ENCODE results near the gene MAPK4. TPM values are rescaled to one million over a fixed set of nuclear protein-coding genes. Genes with fewer than 3 reads are reported as not detected.

MAPK4 gene
- total RNA-seq, 1 donor from 2014 or later: 0.11 TPM

GRCh38 chr18:50638016-50638883 is 78.4 kb downstream of the MAPK4 start:
- TF ChIP-seq EZH2 (IDR thresholded peaks at IDR 0.05; ENCODE audit: insufficient read depth, low read length) (no peak), CTCF (IDR thresholded peaks at IDR 0.05; ENCODE audit: insufficient read depth, low read depth, low read length) (no peak)
- H2AFZ ChIP-seq (ENCODE audit: low read depth, low read length): no peak overlapping the region
- Mint-ChIP-seq H3K27ac (ENCODE audit: unreplicated experiment) (no peak overlapping the region), H3K4me1 (ENCODE audit: low read depth, unreplicated experiment) (peaks cover 6% of the 10 kb centered on the region), H3K36me3 (ENCODE audit: low read depth, unreplicated experiment) (no peaks in the 10 kb centered on the region), H3K9me3 (ENCODE audit: unreplicated experiment) (no peaks in the 10 kb centered on the region), H3K4me3 (ENCODE audit: unreplicated experiment) (no peak overlapping the region), H3K27me3 (ENCODE audit: low read depth, unreplicated experiment) (peaks cover 3% of the 10 kb centered on the region)
- H3K9ac ChIP-seq (ENCODE audit: low read length): no peak overlapping the region
- no peak overlapping the region for H3K4me2 ChIP-seq (ENCODE audit: low read length)
- no peaks in the 10 kb centered on the region for H3K36me3 ChIP-seq (ENCODE audit: insufficient read depth, low read length)
- no peaks in the 10 kb centered on the region for H4K20me1 ChIP-seq (ENCODE audit: insufficient read depth, low read length)
- H3K79me2 ChIP-seq (ENCODE audit: insufficient read depth, low read length): no peaks in the 10 kb centered on the region
- no peak overlapping the region for H3K27ac ChIP-seq (ENCODE audit: low read depth, low read length)
- no peak for DNase-seq (ENCODE audit: low read depth)
- no peaks in the 10 kb centered on the region for H3K9me3 ChIP-seq (ENCODE audit: insufficient read depth, low read depth, low read length)
- H3K27me3 ChIP-seq (ENCODE audit: insufficient read depth, low read length): no peaks in the 10 kb centered on the region
- no peak overlapping the region for H3K4me3 ChIP-seq (ENCODE audit: insufficient read depth, low read depth, low read length)
- peaks cover 2% of the 10 kb centered on the region for H3K4me1 ChIP-seq (ENCODE audit: insufficient read depth, low read length)
- FAIRE-seq: no peak

DNA sequence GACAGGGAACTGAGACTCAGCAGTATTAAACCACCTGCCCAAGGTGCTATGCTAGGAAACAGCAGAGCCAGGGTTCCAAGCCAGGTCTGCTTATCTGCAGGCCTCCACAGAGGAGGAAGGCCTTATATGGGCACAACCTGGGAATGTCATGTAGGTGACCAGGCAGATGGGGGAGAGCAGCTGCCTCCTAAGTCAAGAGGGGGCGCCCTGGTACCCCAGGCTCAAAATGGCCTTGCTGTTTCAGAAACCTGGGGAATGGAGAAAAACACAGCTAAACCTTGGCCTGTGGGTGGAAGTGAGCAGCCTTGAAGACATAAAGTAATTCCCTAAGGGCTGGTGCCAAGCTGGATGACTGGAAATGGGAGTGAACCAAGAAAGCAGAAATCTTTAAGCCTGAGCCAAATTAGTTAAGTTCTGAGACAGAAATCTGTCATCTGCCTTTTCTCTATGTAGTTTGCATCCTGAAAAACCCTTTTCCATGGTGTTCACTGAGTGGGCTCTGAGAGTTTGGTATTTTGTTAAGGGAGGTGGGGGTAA is 79.1 kb downstream of the MAPK4 start:
- Histone ChIP-seq H3K79me2 (ENCODE audit: insufficient read depth, low read length) (no peaks in the 10 kb centered on the region), H3K36me3 (ENCODE audit: insufficient read depth, low read length) (no peaks in the 10 kb centered on the region), H2AFZ (ENCODE audit: low read depth, low read length) (no peak overlapping the region), H3K4me3 (ENCODE audit: insufficient read depth, low read depth, low read length) (no peak overlapping the region), H3K9ac (ENCODE audit: low read length) (no peak overlapping the region), H3K4me2 (ENCODE audit: low read length) (no peak overlapping the region), H3K27me3 (ENCODE audit: insufficient read depth, low read length) (no peaks in the 10 kb centered on the region), H4K20me1 (ENCODE audit: insufficient read depth, low read length) (no peaks in the 10 kb centered on the region), H3K4me1 (ENCODE audit: insufficient read depth, low read length) (no peaks in the 10 kb centered on the region), H3K9me3 (ENCODE audit: insufficient read depth, low read depth, low read length) (no peaks in the 10 kb centered on the region), H3K27ac (ENCODE audit: low read depth, low read length) (no peak overlapping the region)
- Mint-ChIP-seq H3K27me3 (ENCODE audit: low read depth, unreplicated experiment) (peaks cover 3% of the 10 kb centered on the region), H3K4me1 (ENCODE audit: low read depth, unreplicated experiment) (no peaks in the 10 kb centered on the region), H3K4me3 (ENCODE audit: unreplicated experiment) (no peak overlapping the region), H3K36me3 (ENCODE audit: low read depth, unreplicated experiment) (no peaks in the 10 kb centered on the region), H3K9me3 (ENCODE audit: unreplicated experiment) (no peaks in the 10 kb centered on the region), H3K27ac (ENCODE audit: unreplicated experiment) (no peak overlapping the region)
- DNase-seq (ENCODE audit: low read depth) (no peak), FAIRE-seq (no peak)
- no peak for TF ChIP-seq EZH2 (IDR thresholded peaks at IDR 0.05; ENCODE audit: insufficient read depth, low read length)
- TF ChIP-seq CTCF (IDR thresholded peaks at IDR 0.05; ENCODE audit: insufficient read depth, low read depth, low read length): no peak

DNA sequence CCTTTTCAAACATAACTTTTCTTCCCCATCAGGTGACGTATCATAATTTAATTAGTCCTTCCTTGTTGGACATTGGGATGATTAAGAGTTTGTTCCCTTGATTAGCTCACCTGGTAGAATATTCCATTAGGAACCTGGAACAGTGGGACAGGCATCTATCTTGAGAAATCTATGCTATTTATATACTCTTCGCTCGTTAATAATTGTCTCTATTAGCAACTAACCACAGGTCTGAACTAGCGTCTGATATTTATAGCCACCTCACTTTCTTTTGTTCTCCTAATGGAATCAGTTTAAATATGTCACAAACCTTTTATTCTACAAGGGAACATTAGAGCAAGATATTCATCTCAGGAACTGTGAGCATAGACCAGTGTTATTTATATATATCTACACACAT is 79.8 kb downstream of the MAPK4 start:
- Histone ChIP-seq H3K9ac (ENCODE audit: low read length) (no peak overlapping the region), H3K4me2 (ENCODE audit: low read length) (no peak overlapping the region), H2AFZ (ENCODE audit: low read depth, low read length) (no peak overlapping the region), H4K20me1 (ENCODE audit: insufficient read depth, low read length) (no peaks in the 10 kb centered on the region), H3K27ac (ENCODE audit: low read depth, low read length) (no peak overlapping the region), H3K27me3 (ENCODE audit: insufficient read depth, low read length) (no peaks in the 10 kb centered on the region), H3K9me3 (ENCODE audit: insufficient read depth, low read depth, low read length) (no peaks in the 10 kb centered on the region), H3K4me1 (ENCODE audit: insufficient read depth, low read length) (no peaks in the 10 kb centered on the region), H3K36me3 (ENCODE audit: insufficient read depth, low read length) (no peaks in the 10 kb centered on the region), H3K4me3 (ENCODE audit: insufficient read depth, low read depth, low read length) (no peak overlapping the region), H3K79me2 (ENCODE audit: insufficient read depth, low read length) (no peaks in the 10 kb centered on the region)
- TF ChIP-seq EZH2 (IDR thresholded peaks at IDR 0.05; ENCODE audit: insufficient read depth, low read length) (no peak), CTCF (IDR thresholded peaks at IDR 0.05; ENCODE audit: insufficient read depth, low read depth, low read length) (no peak)
- no peaks in the 10 kb centered on the region for H3K36me3 Mint-ChIP-seq (ENCODE audit: low read depth, unreplicated experiment)
- FAIRE-seq: no peak
- H3K9me3 Mint-ChIP-seq (ENCODE audit: unreplicated experiment): no peaks in the 10 kb centered on the region
- DNase-seq (ENCODE audit: low read depth): no peak
- H3K27ac Mint-ChIP-seq (ENCODE audit: unreplicated experiment): no peak overlapping the region
- H3K4me3 Mint-ChIP-seq (ENCODE audit: unreplicated experiment): no peak overlapping the region
- H3K27me3 Mint-ChIP-seq (ENCODE audit: low read depth, unreplicated experiment): peaks cover 3% of the 10 kb centered on the region
- H3K4me1 Mint-ChIP-seq (ENCODE audit: low read depth, unreplicated experiment): no peaks in the 10 kb centered on the region
